WTC11 (cell line): ENCODE results near the gene FAM117B.

Experiments
- CREM ChIP-seq: sonication (generic); formaldehyde crosslinking; IDR thresholded peaks from 2 replicates; pipeline ENCODE4 v1.8.1; 2022; ENCODE audit warnings: mild to moderate bottlenecking, missing genetic modification reagents, moderate library complexity
- ELF4 ChIP-seq: sonication (generic); formaldehyde crosslinking; IDR thresholded peaks from 2 replicates; pipeline ENCODE4 v1.8.1; 2022; ENCODE audit warnings: low read depth, mild to moderate bottlenecking, moderate library complexity, missing genetic modification reagents
- IRF1 ChIP-seq: sonication (generic); formaldehyde crosslinking; IDR thresholded peaks from 2 replicates; pipeline ENCODE4 v1.8.0; 2023; ENCODE audit warnings: missing genetic modification reagents
- SMAD3 ChIP-seq: sonication (generic); formaldehyde crosslinking; IDR thresholded peaks from 2 replicates; pipeline ENCODE4 v1.8.0; 2022; ENCODE audit warnings: missing genetic modification reagents, mild to moderate bottlenecking, borderline replicate concordance
- USF1 ChIP-seq: sonication (generic); formaldehyde crosslinking; IDR thresholded peaks from 2 replicates; pipeline ENCODE4 v1.8.0; 2022; ENCODE audit warnings: mild to moderate bottlenecking, missing genetic modification reagents
- ZBTB21 ChIP-seq: sonication (generic); formaldehyde crosslinking; IDR thresholded peaks from 2 replicates; pipeline ENCODE4 v1.8.1; 2023; ENCODE audit warnings: mild to moderate bottlenecking, missing genetic modification reagents, borderline replicate concordance
- ZNF219 ChIP-seq: sonication (generic); formaldehyde crosslinking; IDR thresholded peaks from 2 replicates; pipeline ENCODE4 v1.8.0; 2023; ENCODE audit warnings: missing genetic modification reagents, mild to moderate bottlenecking, borderline replicate concordance
- ZNF232 ChIP-seq: sonication (generic); formaldehyde crosslinking; IDR thresholded peaks from 2 replicates; pipeline ENCODE4 v1.8.0; 2022; ENCODE audit warnings: mild to moderate bottlenecking, missing genetic modification reagents
- ZNF263 ChIP-seq: sonication (generic); formaldehyde crosslinking; IDR thresholded peaks from 2 replicates; pipeline ENCODE4 v1.8.1; 2022; ENCODE audit warnings: low read depth, mild to moderate bottlenecking, moderate library complexity, missing genetic modification reagents
- ZNF423 ChIP-seq: fragments of 250-450 bp; sonication (Bioruptor Pico); IDR thresholded peaks from 2 replicates; pipeline ENCODE4 v2.1.2; 2022; ENCODE audit warnings: mild to moderate bottlenecking, moderate library complexity
- ZNF512 ChIP-seq: sonication (generic); formaldehyde crosslinking; IDR thresholded peaks from 2 replicates; pipeline ENCODE4 v1.8.1; 2022; ENCODE audit warnings: missing genetic modification reagents, borderline replicate concordance
- TF ChIP-seq, protein P1 (sequence below): fragments of 200-600 bp; IDR thresholded peaks from 2 replicates; pipeline ENCODE4 v1.8.0; 2022; ENCODE audit warnings: antibody characterized with exemption
- TF ChIP-seq, protein P2 (sequence below): sonication (generic); formaldehyde crosslinking; IDR thresholded peaks from 2 replicates; pipeline ENCODE4 v1.8.0; 2022; ENCODE audit warnings: mild to moderate bottlenecking, missing genetic modification reagents

DNA sequence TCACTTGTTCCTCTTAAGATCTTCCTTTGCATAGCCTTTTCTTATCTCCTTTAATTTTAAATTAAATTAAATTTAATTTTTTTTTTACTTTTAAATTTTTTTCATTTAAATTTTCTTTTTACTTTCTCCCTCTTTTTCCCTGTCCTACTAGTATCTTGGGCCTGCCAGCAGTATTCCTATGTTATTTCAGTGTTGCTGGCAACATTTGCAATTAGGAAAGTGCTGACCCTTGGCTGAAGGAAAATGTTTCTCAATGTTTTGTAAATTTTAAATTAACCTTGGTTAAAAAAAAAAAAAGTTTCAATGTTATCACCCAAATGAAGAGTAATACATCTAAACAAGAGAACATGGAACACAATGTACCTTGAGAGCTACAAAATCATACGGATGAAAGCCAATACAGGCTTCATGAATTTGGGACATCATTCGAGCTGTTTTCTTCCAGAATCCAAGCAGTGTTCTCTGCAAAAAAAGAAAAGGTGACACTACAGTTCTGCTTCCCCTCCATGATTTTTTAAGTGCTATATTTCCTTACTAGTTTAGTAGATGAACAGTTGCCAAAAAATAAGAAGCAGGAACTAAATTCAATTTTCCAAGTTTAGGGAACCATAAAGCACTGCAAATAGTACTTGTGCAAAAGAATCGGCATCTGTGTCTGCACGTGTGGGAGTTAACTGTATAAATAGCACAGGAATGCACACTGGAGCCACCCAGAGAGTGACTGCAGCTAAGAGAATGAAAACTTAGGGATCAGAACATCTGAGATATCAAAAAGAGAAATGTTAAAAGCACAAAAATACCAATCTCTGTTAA, 181.0 kb downstream of the FAM117B start:
- TF ChIP-seq, protein P1, sequence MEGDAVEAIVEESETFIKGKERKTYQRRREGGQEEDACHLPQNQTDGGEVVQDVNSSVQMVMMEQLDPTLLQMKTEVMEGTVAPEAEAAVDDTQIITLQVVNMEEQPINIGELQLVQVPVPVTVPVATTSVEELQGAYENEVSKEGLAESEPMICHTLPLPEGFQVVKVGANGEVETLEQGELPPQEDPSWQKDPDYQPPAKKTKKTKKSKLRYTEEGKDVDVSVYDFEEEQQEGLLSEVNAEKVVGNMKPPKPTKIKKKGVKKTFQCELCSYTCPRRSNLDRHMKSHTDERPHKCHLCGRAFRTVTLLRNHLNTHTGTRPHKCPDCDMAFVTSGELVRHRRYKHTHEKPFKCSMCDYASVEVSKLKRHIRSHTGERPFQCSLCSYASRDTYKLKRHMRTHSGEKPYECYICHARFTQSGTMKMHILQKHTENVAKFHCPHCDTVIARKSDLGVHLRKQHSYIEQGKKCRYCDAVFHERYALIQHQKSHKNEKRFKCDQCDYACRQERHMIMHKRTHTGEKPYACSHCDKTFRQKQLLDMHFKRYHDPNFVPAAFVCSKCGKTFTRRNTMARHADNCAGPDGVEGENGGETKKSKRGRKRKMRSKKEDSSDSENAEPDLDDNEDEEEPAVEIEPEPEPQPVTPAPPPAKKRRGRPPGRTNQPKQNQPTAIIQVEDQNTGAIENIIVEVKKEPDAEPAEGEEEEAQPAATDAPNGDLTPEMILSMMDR: no peak
- TF ChIP-seq ZNF263 (CRISPR knock-in tag) (no peak), SMAD3 (CRISPR knock-in tag) (no peak), ZNF423 (CRISPR knock-in tag) (no peak), ELF4 (CRISPR knock-in tag) (no peak), IRF1 (CRISPR knock-in tag) (no peak), USF1 (no peak), ZNF512 (CRISPR knock-in tag) (no peak), ZNF232 (no peak), ZBTB21 (no peak), CREM (CRISPR knock-in tag) (no peak), ZNF219 (CRISPR knock-in tag) (no peak)
- TF ChIP-seq, protein P2, sequence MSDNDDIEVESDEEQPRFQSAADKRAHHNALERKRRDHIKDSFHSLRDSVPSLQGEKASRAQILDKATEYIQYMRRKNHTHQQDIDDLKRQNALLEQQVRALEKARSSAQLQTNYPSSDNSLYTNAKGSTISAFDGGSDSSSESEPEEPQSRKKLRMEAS (CRISPR knock-in tag): no peak
